ENCODE data around the gene CACNA1C. TPM values are rescaled to one million over a fixed set of nuclear protein-coding genes. Genes with fewer than 3 reads are reported as not detected.

CACNA1C gene
- total and polyA plus RNA-seq, 4 donors, result 14.8 to 22.2 (median 18.3) TPM

DNA sequence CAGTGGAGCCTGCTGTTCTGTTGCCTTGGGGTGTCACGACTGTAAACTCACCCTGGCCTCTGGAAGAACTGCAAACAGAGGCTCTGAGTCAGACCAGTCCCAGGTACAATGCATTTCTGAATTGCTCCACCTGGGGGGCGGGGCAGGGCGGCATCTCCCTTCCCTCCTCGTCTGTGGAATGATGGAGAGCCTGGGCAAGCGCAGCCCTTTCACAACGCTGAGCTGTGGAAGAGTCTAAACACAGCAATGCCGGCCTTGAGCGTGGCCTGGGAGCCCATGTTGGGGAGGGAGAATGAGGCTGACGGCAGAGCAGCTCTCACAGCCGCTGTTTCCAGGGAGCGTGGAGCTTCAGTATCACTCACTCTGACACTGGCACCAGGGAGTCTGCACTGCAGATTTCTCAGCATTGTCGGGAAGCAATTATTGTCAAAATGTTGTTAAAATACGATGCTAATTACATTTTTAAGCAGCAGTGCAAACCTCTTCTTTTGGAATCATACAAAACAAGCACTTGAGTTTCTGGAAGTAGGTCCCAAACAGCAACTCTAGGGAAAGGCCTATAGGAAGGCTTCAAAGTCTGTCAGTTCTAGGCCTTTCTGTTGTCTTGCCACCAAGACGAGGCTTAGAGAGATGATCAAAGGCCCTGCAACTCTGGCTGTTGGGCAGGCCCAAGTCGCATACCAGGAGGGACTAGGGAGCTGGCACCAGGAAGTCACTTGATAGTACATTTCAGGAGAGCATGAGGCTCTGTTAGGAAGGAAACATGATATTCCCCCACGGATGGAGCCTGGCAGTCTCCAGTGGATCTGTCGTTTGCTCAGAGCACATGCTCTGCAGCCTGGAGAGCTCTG lies 498.0 kb downstream of the CACNA1C start:
- Histone ChIP-seq H3K4me1 (ENCODE audit: control insufficient read depth, insufficient read depth, low read length) (peaks cover 38% of the 10 kb centered on the region), H3K36me3 (ENCODE audit: control insufficient read depth, insufficient read depth, low read length) (peaks cover 16% of the 10 kb centered on the region), H3K27ac (ENCODE audit: low read depth, low read length) (peak overlapping the region; percentile 6), H3K9me3 (ENCODE audit: control insufficient read depth, insufficient read depth, low read length) (no peaks in the 10 kb centered on the region), H3K27me3 (ENCODE audit: control insufficient read depth, insufficient read depth, low read length) (no peaks in the 10 kb centered on the region), H3K4me3 (ENCODE audit: low read depth, low read length) (no peak overlapping the region)
- peak in 5 of 6 donors; percentile 15 to 91 (median 46) for DNase-seq (ENCODE audit: low read depth in 4 of 6, low spot score in 6 of 6)
- 57% methylated on average over 16 of the region's 17 CpGs for WGBS (ENCODE audit: insufficient coverage)

DNA sequence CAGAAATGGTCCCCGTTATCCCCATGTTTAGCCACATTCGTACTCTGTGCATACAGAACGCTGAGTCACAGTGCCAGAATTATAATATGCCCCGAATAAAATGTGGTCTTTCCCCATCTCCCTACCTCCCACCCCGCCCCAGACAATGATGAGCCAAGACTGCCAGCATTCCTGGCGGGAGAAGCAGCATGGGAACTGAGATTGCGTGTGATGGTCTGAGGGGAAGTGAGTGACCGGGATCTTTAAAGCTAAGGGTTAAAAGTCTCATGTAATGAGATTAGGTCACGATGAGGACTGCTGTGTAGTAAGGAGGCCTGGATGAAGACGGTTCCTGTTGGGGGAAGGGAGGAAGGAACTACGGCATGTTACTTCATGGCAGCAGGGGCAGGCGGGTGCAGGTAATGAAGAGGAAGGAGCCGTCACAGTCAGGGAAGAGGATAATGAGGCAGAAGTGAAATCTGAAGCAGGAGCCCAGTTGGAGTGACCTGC lies 498.7 kb downstream of the CACNA1C start:
- Histone ChIP-seq H3K27ac (ENCODE audit: low read depth, low read length) (peak overlapping the region; percentile 6), H3K4me3 (ENCODE audit: low read depth, low read length) (no peak overlapping the region), H3K27me3 (ENCODE audit: control insufficient read depth, insufficient read depth, low read length) (no peaks in the 10 kb centered on the region), H3K36me3 (ENCODE audit: control insufficient read depth, insufficient read depth, low read length) (peaks cover 19% of the 10 kb centered on the region), H3K4me1 (ENCODE audit: control insufficient read depth, insufficient read depth, low read length) (peaks cover 42% of the 10 kb centered on the region), H3K9me3 (ENCODE audit: control insufficient read depth, insufficient read depth, low read length) (no peaks in the 10 kb centered on the region)
- DNase-seq (ENCODE audit: low read depth in 4 of 6, low spot score in 6 of 6), result no peak
- 87% methylated on average over 9 of the region's 13 CpGs for WGBS (ENCODE audit: insufficient coverage)

DNA sequence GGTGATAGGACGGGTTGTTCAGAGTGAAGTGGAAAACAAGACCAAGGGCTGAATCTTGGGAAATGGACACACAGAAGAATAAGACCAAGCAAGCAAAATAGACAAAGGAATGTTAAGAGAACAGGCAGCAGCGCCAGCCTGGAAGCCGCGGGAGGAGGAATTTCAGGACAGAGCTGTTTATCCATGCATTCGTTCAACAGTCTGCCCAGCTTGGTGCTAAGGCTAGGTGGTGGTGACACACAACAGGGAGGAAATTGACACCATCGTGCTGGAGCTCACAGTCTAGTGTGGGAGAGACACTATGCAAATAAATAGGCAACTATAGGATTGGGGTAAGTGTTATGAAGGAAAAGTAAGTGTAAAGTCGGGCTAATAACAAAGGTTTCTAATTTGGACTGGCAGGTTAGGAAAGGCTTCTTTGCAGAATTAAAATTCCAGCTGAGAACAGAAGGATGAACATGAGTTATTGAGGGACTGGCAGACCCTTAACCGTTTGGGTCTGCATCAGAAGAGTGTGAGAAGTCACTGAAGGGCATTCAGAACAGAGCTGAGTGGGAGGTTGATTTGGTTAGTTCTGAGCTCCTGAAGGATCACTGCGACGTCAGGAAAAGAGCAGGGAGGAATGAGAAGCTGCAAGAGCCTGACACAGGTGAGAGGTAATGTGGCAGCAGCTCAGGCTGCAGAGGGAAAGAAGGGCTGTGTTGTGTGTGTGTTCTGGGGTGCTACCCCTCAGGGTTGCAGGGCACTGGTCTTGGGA lies 499.4 kb downstream of the CACNA1C start:
- Histone ChIP-seq H3K27ac (ENCODE audit: low read depth, low read length) (no peak overlapping the region), H3K4me1 (ENCODE audit: control insufficient read depth, insufficient read depth, low read length) (peaks cover 42% of the 10 kb centered on the region), H3K9me3 (ENCODE audit: control insufficient read depth, insufficient read depth, low read length) (no peaks in the 10 kb centered on the region), H3K27me3 (ENCODE audit: control insufficient read depth, insufficient read depth, low read length) (no peaks in the 10 kb centered on the region), H3K36me3 (ENCODE audit: control insufficient read depth, insufficient read depth, low read length) (peaks cover 19% of the 10 kb centered on the region), H3K4me3 (ENCODE audit: low read depth, low read length) (no peak overlapping the region)
- WGBS (ENCODE audit: insufficient coverage), result 74% methylated on average over 10 of the region's 10 CpGs
- no peak for DNase-seq (ENCODE audit: low read depth in 4 of 6, low spot score in 6 of 6)

DNA sequence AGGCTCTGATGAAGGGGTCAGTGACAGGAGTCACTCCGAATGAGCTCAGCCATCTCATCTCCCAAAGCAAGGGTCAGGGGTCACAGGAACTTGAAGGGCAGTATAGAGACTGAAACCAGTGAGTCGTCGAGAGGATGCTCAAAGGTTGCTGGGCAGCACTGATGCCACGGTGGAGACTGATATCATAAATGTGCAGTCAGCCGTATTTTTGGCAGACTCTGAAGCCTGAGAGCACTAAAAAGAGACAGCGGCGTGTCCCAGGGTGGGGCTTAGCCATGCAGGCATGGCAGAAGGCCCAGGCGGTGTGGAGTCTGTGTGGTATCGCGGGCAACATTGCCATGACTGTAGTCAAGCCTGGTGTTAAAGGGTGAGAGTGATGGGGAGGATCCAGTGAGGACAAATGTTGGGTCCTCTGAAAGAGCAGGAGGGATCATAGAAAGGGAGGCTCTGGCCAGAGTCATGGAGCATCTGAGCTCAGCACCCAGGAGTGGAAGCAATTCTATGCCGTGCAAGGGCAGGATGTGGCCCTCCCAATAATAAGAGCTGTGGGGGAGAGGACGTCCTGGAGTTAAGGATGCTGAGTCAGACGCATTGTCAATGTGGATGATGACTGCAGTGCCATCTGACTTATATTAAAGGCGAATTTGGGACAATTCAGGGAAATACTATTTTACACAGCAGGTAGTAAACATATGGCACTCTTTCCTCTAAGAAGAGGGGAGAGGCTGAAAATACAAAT lies 500.8 kb downstream of the CACNA1C start:
- peak in 1 of 6 donors; percentile 61 for DNase-seq (ENCODE audit: low read depth in 4 of 6, low spot score in 6 of 6)
- WGBS (ENCODE audit: insufficient coverage), result 84% methylated on average over 11 of the region's 14 CpGs

DNA sequence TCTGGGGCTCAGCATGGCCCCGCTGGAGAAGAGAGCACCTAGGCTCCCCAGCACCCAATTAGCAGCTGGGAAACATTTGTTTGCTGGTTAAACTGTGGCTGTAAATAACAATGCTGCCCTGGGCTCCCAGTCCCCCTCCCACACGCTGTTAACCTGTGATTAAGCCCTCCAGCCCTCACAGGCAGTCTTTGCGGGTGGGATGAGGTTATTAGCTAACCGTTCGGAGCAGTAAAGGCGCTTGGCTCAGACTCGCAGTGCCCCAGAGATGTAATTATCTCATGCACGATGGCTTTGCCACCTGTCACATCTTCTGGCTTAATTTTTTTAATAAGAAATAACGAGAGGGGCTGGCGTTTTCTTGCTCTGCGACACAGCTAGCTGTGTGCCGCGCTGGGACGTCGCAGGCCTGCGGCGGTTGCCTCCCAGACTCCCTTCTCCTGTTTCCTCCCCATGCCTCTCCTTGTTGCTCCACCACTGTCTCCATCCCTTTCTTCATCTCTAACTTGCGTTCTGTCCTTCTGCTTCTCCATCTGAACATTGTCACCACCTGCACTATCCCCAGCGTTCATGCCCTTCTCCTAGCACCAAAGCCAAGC lies 502.8 kb downstream of the CACNA1C start:
- Histone ChIP-seq H3K4me3 (ENCODE audit: low read depth, low read length) (no peak overlapping the region), H3K4me1 (ENCODE audit: control insufficient read depth, insufficient read depth, low read length) (peaks cover 37% of the 10 kb centered on the region), H3K36me3 (ENCODE audit: control insufficient read depth, insufficient read depth, low read length) (peaks cover 26% of the 10 kb centered on the region), H3K27ac (ENCODE audit: low read depth, low read length) (no peak overlapping the region), H3K27me3 (ENCODE audit: control insufficient read depth, insufficient read depth, low read length) (no peaks in the 10 kb centered on the region), H3K9me3 (ENCODE audit: control insufficient read depth, insufficient read depth, low read length) (no peaks in the 10 kb centered on the region)
- peak in 3 of 6 donors; percentile 22 to 92 (median 33) for DNase-seq (ENCODE audit: low read depth in 4 of 6, low spot score in 6 of 6)
- WGBS (ENCODE audit: insufficient coverage), result 55% methylated on average over 17 of the region's 19 CpGs

More for the DNA sequence above, 500.8 kb downstream of the CACNA1C start:
- H3K4me1 ChIP-seq (ENCODE audit: control insufficient read depth, insufficient read depth, low read length), result peaks cover 42% of the 10 kb centered on the region
- H3K9me3 ChIP-seq (ENCODE audit: control insufficient read depth, insufficient read depth, low read length), result no peaks in the 10 kb centered on the region
- H3K27me3 ChIP-seq (ENCODE audit: control insufficient read depth, insufficient read depth, low read length), result no peaks in the 10 kb centered on the region
- H3K4me3 ChIP-seq (ENCODE audit: low read depth, low read length), result no peak overlapping the region
- peaks cover 30% of the 10 kb centered on the region for H3K36me3 ChIP-seq (ENCODE audit: control insufficient read depth, insufficient read depth, low read length)
- H3K27ac ChIP-seq (ENCODE audit: low read depth, low read length), result no peak overlapping the region

DNA sequence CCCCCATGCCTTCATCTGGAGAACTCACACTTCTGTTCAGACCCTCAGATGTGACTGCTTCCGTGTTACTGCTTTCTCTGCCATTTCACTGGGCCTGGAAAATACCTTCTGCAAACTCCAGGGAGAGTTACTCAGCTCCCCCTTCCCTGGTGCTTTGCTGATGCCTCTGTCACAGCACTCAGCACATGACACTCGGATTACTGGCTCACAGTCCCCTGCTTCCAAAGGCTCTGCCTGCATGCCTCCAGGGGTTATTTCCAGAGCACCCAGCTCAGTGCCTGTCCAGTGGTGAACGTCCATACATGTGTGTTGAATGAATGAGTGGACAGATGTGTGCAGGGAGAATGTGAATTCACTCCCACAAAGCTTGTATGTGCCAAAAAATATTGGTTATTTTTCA lies 504.8 kb downstream of the CACNA1C start:
- Histone ChIP-seq H3K9me3 (ENCODE audit: control insufficient read depth, insufficient read depth, low read length) (no peaks in the 10 kb centered on the region), H3K27me3 (ENCODE audit: control insufficient read depth, insufficient read depth, low read length) (no peaks in the 10 kb centered on the region), H3K4me1 (ENCODE audit: control insufficient read depth, insufficient read depth, low read length) (peaks cover 22% of the 10 kb centered on the region), H3K27ac (ENCODE audit: low read depth, low read length) (no peak overlapping the region), H3K36me3 (ENCODE audit: control insufficient read depth, insufficient read depth, low read length) (peaks cover 25% of the 10 kb centered on the region), H3K4me3 (ENCODE audit: low read depth, low read length) (no peak overlapping the region)
- DNase-seq (ENCODE audit: low read depth in 4 of 6, low spot score in 6 of 6), result no peak
- 72% methylated on average over 2 of the region's 3 CpGs for WGBS (ENCODE audit: insufficient coverage)

DNA sequence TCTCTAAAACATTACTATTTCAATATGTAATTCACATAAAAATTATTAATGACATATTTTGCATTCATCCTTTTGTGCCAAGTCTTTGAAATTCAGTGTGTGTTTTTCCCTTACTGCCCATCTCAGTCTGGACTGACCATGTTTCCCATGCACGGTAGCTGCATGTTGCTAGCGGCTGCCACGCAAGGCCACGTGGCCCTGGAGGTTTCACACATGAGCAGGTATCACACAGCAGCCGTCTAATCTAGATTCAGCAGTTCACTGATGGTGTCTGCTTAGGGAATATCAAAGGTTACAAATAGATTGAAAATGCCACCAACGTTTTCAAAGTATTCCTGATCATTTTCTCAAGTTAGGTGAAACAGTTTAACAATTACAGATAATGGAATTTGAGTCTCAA lies 507.1 kb downstream of the CACNA1C start:
- H3K27me3 ChIP-seq (ENCODE audit: control insufficient read depth, insufficient read depth, low read length), result no peaks in the 10 kb centered on the region
- WGBS (ENCODE audit: insufficient coverage), result 77% methylated on average over 4 of the region's 6 CpGs
- DNase-seq (ENCODE audit: low read depth in 4 of 6, low spot score in 6 of 6), result no peak
- H3K9me3 ChIP-seq (ENCODE audit: control insufficient read depth, insufficient read depth, low read length), result no peaks in the 10 kb centered on the region
- no peak overlapping the region for H3K4me3 ChIP-seq (ENCODE audit: low read depth, low read length)
- H3K4me1 ChIP-seq (ENCODE audit: control insufficient read depth, insufficient read depth, low read length), result peaks cover 12% of the 10 kb centered on the region
- peaks cover 19% of the 10 kb centered on the region for H3K36me3 ChIP-seq (ENCODE audit: control insufficient read depth, insufficient read depth, low read length)
- H3K27ac ChIP-seq (ENCODE audit: low read depth, low read length), result no peak overlapping the region

DNA sequence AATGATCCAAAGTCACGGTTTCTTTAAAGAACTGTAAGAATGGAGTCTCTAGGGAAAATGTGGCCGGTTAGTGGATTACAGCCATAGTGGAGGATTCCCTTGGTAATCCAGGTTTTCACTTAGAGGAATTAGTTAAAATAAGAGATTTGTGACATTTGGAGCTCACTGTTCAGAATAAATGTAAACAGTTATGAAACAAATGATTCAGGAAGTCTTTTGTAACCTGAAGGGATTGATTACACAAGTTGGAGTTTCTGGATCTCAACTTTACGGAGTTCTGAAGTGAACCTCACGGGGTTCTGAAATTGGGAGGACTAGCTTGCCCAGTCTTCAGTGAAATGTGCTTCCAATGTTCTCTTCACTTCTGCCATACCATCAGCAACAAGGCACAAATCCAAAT lies 507.6 kb downstream of the CACNA1C start:
- 80% methylated on average over 3 of the region's 4 CpGs for WGBS (ENCODE audit: insufficient coverage)
- no peak for DNase-seq (ENCODE audit: low read depth in 4 of 6, low spot score in 6 of 6)
- peaks cover 19% of the 10 kb centered on the region for H3K36me3 ChIP-seq (ENCODE audit: control insufficient read depth, insufficient read depth, low read length)
- no peak overlapping the region for H3K27ac ChIP-seq (ENCODE audit: low read depth, low read length)
- H3K4me3 ChIP-seq (ENCODE audit: low read depth, low read length), result no peak overlapping the region
- no peaks in the 10 kb centered on the region for H3K27me3 ChIP-seq (ENCODE audit: control insufficient read depth, insufficient read depth, low read length)
- peaks cover 9% of the 10 kb centered on the region for H3K4me1 ChIP-seq (ENCODE audit: control insufficient read depth, insufficient read depth, low read length)
- no peaks in the 10 kb centered on the region for H3K9me3 ChIP-seq (ENCODE audit: control insufficient read depth, insufficient read depth, low read length)

DNA sequence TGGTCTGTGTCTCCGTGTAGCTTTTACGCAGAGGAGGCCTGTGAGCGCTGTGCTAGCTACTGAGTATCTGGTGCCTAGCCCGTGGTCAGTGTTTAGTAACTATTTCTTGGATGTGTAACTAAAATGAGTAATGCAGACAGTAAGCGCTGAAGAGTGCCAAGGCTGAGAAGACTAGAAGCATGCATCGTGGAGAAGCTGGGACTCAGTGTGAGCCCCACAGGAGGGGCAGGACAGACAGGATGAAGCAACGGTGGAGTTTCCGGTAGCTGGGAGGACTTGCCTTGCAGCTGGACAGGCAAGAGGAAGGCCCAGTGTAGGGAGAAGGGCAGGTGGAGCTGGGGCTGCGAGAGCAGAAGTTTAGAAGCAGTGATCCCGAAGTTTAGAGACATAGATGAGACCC lies 508.6 kb downstream of the CACNA1C start:
- H3K36me3 ChIP-seq (ENCODE audit: control insufficient read depth, insufficient read depth, low read length), result peaks cover 16% of the 10 kb centered on the region
- H3K9me3 ChIP-seq (ENCODE audit: control insufficient read depth, insufficient read depth, low read length), result no peaks in the 10 kb centered on the region
- peaks cover under 1% of the 10 kb centered on the region for H3K4me1 ChIP-seq (ENCODE audit: control insufficient read depth, insufficient read depth, low read length)
- H3K27me3 ChIP-seq (ENCODE audit: control insufficient read depth, insufficient read depth, low read length), result no peaks in the 10 kb centered on the region
- no peak overlapping the region for H3K4me3 ChIP-seq (ENCODE audit: low read depth, low read length)
- WGBS (ENCODE audit: insufficient coverage), result 86% methylated on average over 8 of the region's 10 CpGs
- DNase-seq (ENCODE audit: low read depth in 4 of 6, low spot score in 6 of 6), result no peak
- H3K27ac ChIP-seq (ENCODE audit: low read depth, low read length), result no peak overlapping the region
